CD4-positive, alpha-beta T cell treated with Interleukin-1 beta for 1 hour (primary cell): Measurements from ENCODE around the gene DMC1.

ENCODE experiments used
- DNase-seq, 2 donors: peaks; one replicate each; pipeline ENCODE4 v3.0.0-alpha.2; 2020 to 2022

Gene DMC1

GRCh38 chr22:38566726-38567504 is 3.1 kb downstream of the DMC1 start:
- DNase-seq, result no peak

- DNase-seq, result no peak
Measured at GRCh38 chr22:38565441-38565840, 4.5 kb downstream of the DMC1 start.

- DNase-seq, result no peak
Measured at GRCh38 chr22:38564669-38565068, 5.3 kb downstream of the DMC1 start.

- no peak for DNase-seq
Measured at GRCh38 chr22:38554281-38554680, 15.7 kb downstream of the DMC1 start.

- peak in 1 of 2 donors; percentile 15 for DNase-seq
Measured at GRCh38 chr22:38549101-38549894, 20.7 kb downstream of the DMC1 start.

GRCh38 chr22:38540701-38541100 is 29.3 kb downstream of the DMC1 start:
- DNase-seq, result no peak

GRCh38 chr22:38531251-38531938 is 38.6 kb downstream of the DMC1 start:
- DNase-seq, result no peak

- no peak for DNase-seq
Measured at GRCh38 chr22:38524429-38524828, 45.6 kb downstream of the DMC1 start.

GRCh38 chr22:38523479-38523878 is 46.5 kb downstream of the DMC1 start:
- DNase-seq, result no peak

GRCh38 chr22:38523029-38523428 is 47.0 kb downstream of the DMC1 start:
- DNase-seq, result no peak

- DNase-seq, result no peak
Measured at GRCh38 chr22:38519453-38520250, 50.3 kb downstream of the DMC1 start.

- DNase-seq, result no peak
Measured at GRCh38 chr22:38518620-38519019, 51.4 kb downstream of the DMC1 start.

GRCh38 chr22:38513063-38513462 is 56.9 kb downstream of the DMC1 start:
- peak; percentile 47 to 51 for DNase-seq

GRCh38 chr22:38510416-38510970 is 59.5 kb downstream of the DMC1 start:
- no peak for DNase-seq

GRCh38 chr22:38506118-38506962 is 63.6 kb downstream of the DMC1 start, which contains the start of gene DDX17:
DDX17 (minus strand) TSS chr22:38506311.
- peak; percentile 94 to 97 for DNase-seq

- peak; percentile 62 to 65 for DNase-seq
Measured at GRCh38 chr22:38505541-38506117, 64.4 kb downstream of the DMC1 start.

GRCh38 chr22:38504731-38505540 is 65.0 kb downstream of the DMC1 start:
- peak; percentile 75 for DNase-seq

GRCh38 chr22:38503021-38503420 is 67.0 kb downstream of the DMC1 start:
- no peak for DNase-seq

GRCh38 chr22:38501797-38502672 is 67.9 kb downstream of the DMC1 start:
- DNase-seq, result no peak
